GM12878 (cell line): ENCODE data around the gene ATG3. TPM values are rescaled to one million over a fixed set of nuclear protein-coding genes. Genes with fewer than 3 reads are reported as not detected.

ENCODE experiments used
- ATAC-seq: fragments of 200-7000 bp; cut with Tn5 transposase; 3 replicates; pipeline ENCODE4 v1.9.1; 2020; ENCODE audit warnings: mild to moderate bottlenecking, moderate library complexity
- BruUV-seq: library from RNA; stranded (reverse); fragments of 400-500 nt; replicated peaks from 2 replicates; lab custom pipeline; 2021; lab: Mats Ljungman, UMichigan
- CTCF ChIA-PET: fragments of 300-600 bp; sonication (Branson Sonifier 250); formaldehyde crosslinking; extraction: SDS; loops from one replicate; lab custom pipeline; 2021; ENCODE audit warnings: inconsistent platforms; lab: Yijun Ruan, JAX
- POLR2A ChIA-PET: fragments of 350-600 bp; formaldehyde crosslinking; extraction: SDS; loops from one replicate; lab custom pipeline; 2021; ENCODE audit warnings: inconsistent platforms; lab: Charles Lee
- RAD21 ChIA-PET: fragments of 300-600 bp; sonication (Branson Sonifier 250); formaldehyde crosslinking; loops from one replicate; lab custom pipeline; 2023; ENCODE audit warnings: antibody characterized with exemption; ENCODE audit not compliant: unreplicated experiment; lab: Charles Lee
- SMC1A ChIA-PET: fragments of 300-600 bp; sonication (Branson Sonifier 250); formaldehyde crosslinking; loops from one replicate; lab custom pipeline; 2023; ENCODE audit not compliant: unreplicated experiment, uncharacterized antibody; lab: Charles Lee
- DNase-seq: peaks from one replicate; pipeline ENCODE4 v3.0.0-alpha.2; 2011; ENCODE audit warnings: low read depth, low spot score
- FAIRE-seq: peaks from 3 replicates; lab custom pipeline; 2011; peaks lifted over from hg19 to GRCh38; lab: Jason Lieb, UNC
- H2AFZ ChIP-seq: 2 replicates; pipeline ENCODE4 v1.6.0; 2011; ENCODE audit warnings: low read depth, low read length, control low read depth; ENCODE audit not compliant: control insufficient read depth
- H3K27ac ChIP-seq: 2 replicates; pipeline ENCODE4 v1.5.1; 2011; ENCODE audit warnings: control low read depth; ENCODE audit not compliant: control insufficient read depth, insufficient read depth
- H3K27me3 ChIP-seq, 2 experiments: replicated peaks in 1 of 2; 2 replicates each; pipeline versions ENCODE4 v1.6.0 to v1.6.1; 2011; ENCODE audit warnings: low read length in 1 of 2; ENCODE audit not compliant: control insufficient read depth in 2 of 2, insufficient read depth in 2 of 2
- H3K36me3 ChIP-seq, 2 experiments: 2 replicates each; pipeline ENCODE4 v1.5.1; 2011; ENCODE audit warnings: low read length in 1 of 2; ENCODE audit not compliant: control insufficient read depth in 2 of 2, insufficient read depth in 2 of 2
- H3K4me1 ChIP-seq: 2 replicates; pipeline ENCODE4 v1.6.1; 2011; ENCODE audit warnings: mild to moderate bottlenecking, low read length, moderate library complexity, mixed read lengths; ENCODE audit not compliant: control insufficient read depth, insufficient read depth
- H3K4me2 ChIP-seq: 2 replicates; pipeline ENCODE4 v1.6.0; 2011; ENCODE audit warnings: control low read depth; ENCODE audit not compliant: control insufficient read depth, insufficient read depth
- H3K4me3 ChIP-seq: fragments of 200-600 bp; sonication (generic); 2 replicates; pipeline ENCODE4 v1.5.1; 2016
- H3K79me2 ChIP-seq: 2 replicates; pipeline ENCODE4 v1.6.0; 2011; ENCODE audit warnings: low read length; ENCODE audit not compliant: control insufficient read depth, insufficient read depth
- H3K9ac ChIP-seq: 2 replicates; pipeline ENCODE4 v1.8.0; 2011; ENCODE audit warnings: low read length, control low read depth, mixed read lengths; ENCODE audit not compliant: control insufficient read depth, insufficient read depth
- H3K9me3 ChIP-seq: replicated peaks from 3 replicates; pipeline ENCODE4 v1.5.1; 2011; ENCODE audit warnings: mild to moderate bottlenecking, low read length; ENCODE audit not compliant: control insufficient read depth, insufficient read depth
- H4K20me1 ChIP-seq: 2 replicates; pipeline ENCODE4 v1.6.0; 2011; ENCODE audit not compliant: control insufficient read depth, insufficient read depth
- CBX3 ChIP-seq: fragments of 200-600 bp; sonication (generic); IDR thresholded peaks from 2 replicates; pipeline ENCODE4 v1.6.1; 2016; ENCODE audit warnings: low read depth, borderline replicate concordance
- CTCF ChIP-seq, 3 experiments: IDR thresholded peaks in 2 of 3; conservative IDR thresholded peaks in 1 of 3; 2 replicates each; pipeline ENCODE4 v1.5.1; 2011; ENCODE audit warnings: low read depth in 3 of 3, low read length in 3 of 3, mild to moderate bottlenecking in 3 of 3, control low read depth in 2 of 3, moderate library complexity in 2 of 3, inconsistent platforms in 1 of 3, mixed read lengths in 1 of 3; ENCODE audit not compliant: control insufficient read depth in 2 of 3, insufficient read depth in 1 of 3; ENCODE audit errors: extremely low read depth in 1 of 3
- E2F4 ChIP-seq: IDR thresholded peaks from 2 replicates; pipeline ENCODE4 v1.6.1; 2012; ENCODE audit warnings: low read depth, low read length, improper control_type of control experiment
- JUNB ChIP-seq: IDR thresholded peaks from 2 replicates; pipeline ENCODE4 v1.6.1; 2016; ENCODE audit warnings: antibody characterized with exemption, mild to moderate bottlenecking
- MEF2A ChIP-seq: IDR thresholded peaks from 2 replicates; pipeline ENCODE4 v1.6.1; 2011; ENCODE audit warnings: low read depth, mild to moderate bottlenecking, low read length, moderate library complexity; ENCODE audit not compliant: insufficient read depth
- POLR2A ChIP-seq: IDR thresholded peaks from 2 replicates; pipeline ENCODE4 v1.6.1; 2011; ENCODE audit warnings: low read depth, mild to moderate bottlenecking, low read length
- RAD21 ChIP-seq: IDR thresholded peaks from 2 replicates; pipeline ENCODE4 v1.6.1; 2011; ENCODE audit warnings: mild to moderate bottlenecking, low read depth, low read length, moderate library complexity; ENCODE audit not compliant: insufficient read depth
- SMC3 ChIP-seq: IDR thresholded peaks from 2 replicates; pipeline ENCODE4 v1.6.1; 2011; ENCODE audit warnings: low read length, improper control_type of control experiment, borderline replicate concordance
- STAT3 ChIP-seq: IDR thresholded peaks from 2 replicates; pipeline ENCODE4 v1.6.1; 2011; ENCODE audit warnings: low read depth, low read length, improper control_type of control experiment
- WGBS: methylation state at CpG from one replicate; pipeline ENCODE4 v1.1.6; 2016; ENCODE audit warnings: low lambda C conversion rate; ENCODE audit not compliant: insufficient replicate concordance, insufficient coverage; ENCODE audit errors: missing lambda C conversion rate; 5-methylcytosine and 5-hydroxymethylcytosine counted together
- in situ Hi-C: fragments of 300-500 bp; cut with MboI; formaldehyde crosslinking; loops from 9 replicates; pipeline ENCODE4 v1.14.3; 2018; ENCODE audit warnings: mixed read lengths
- intact Hi-C: fragments of 100-400 bp; cut with micrococcal nuclease; formaldehyde crosslinking; loops from one replicate; pipeline ENCODE4 v1.14.2; 2022; ENCODE audit not compliant: unreplicated experiment
- polyA plus RNA-seq, 11 experiments: library from polyadenylated mRNA; depleted of rRNA in 4 of 11; unstranded in 6 of 11; stranded (reverse) in 5 of 11; fragments of >200 nt; fragmentation: Nextera tagmentation in 4 of 11; fragmentation: Illumina TruSeq in 1 of 11; extraction: Ambion mirVana in 4 of 11; extraction: Trizol in 1 of 11; gene quantifications; 1 replicate in 1 of 11; 2 replicates in 10 of 11; pipeline versions ENCODE4 v1.2.1 to v1.2.3, GENCODE V29; 2011 to 2016; ENCODE audit warnings: inconsistent platforms in 2 of 11, missing spikeins in 2 of 11, low read depth in 1 of 11
- total RNA-seq, 4 experiments: library from RNA; depleted of rRNA in 3 of 4; stranded (reverse); fragments of >200 nt in 3 of 4; fragmentation: Illumina TruSeq in 1 of 4; extraction: Trizol in 1 of 4; gene quantifications; 2 replicates each; pipeline versions ENCODE4 v1.2.1 to v1.2.3, GENCODE V29; 2013 to 2021

Gene ATG3
- total and polyA plus RNA-seq, 10 of the 15 experiments (the other 5 are each of a cell fraction or from before 2014, with no cell fraction given), result 49.8 to 97.0 (median 63.6) TPM

GRCh38 chr3:112539825-112540650 is 21.7 kb downstream of the ATG3 start (continued):
- TF ChIP-seq E2F4, result no peak
- TF ChIP-seq POLR2A, result no peak
- peak; percentile 79 for TF ChIP-seq JUNB

- intact Hi-C loops (loop anchor here (1.0 to 2.0 kb wide), 3 partner anchors 238 to 419 kb away; no protein-coding TSS in a partner anchor), in situ Hi-C loops (no loop called here)
- Histone ChIP-seq H3K36me3 (peaks cover 3 to 6% of the 10 kb centered on the region in 2 experiments; a peak in 3 of 4 replicates), H3K9ac (no peak overlapping the region), H2AFZ (no peak overlapping the region), H3K4me2 (no peak overlapping the region), H3K4me3 (no peak overlapping the region), H3K4me1 (no peaks in the 10 kb centered on the region), H3K27me3 (no peaks in the 10 kb centered on the region), H3K27ac (no peak overlapping the region), H3K9me3 (no peaks in the 10 kb centered on the region), H4K20me1 (no peaks in the 10 kb centered on the region), H3K79me2 (no peaks in the 10 kb centered on the region; the same call in 1 of the 2 replicates)
- DNase-seq (no peak), FAIRE-seq (no peak), ATAC-seq (peak; percentile 39; the same call in 2 of the 3 replicates)
- SMC1A ChIA-PET, result interaction anchor here (0.7 to 1.6 kb wide), 20 partner anchors 10 to 454 kb away, joined by 3 to 22 read pairs (median 4); partner anchors contain the start of genes CD200 and SLC9C1
- CTCF ChIA-PET, result interaction anchor here (0.7 to 1.6 kb wide), 33 partner anchors 9 to 424 kb away, joined by 3 to 47 read pairs (median 5); partner anchors contain the start of genes ATG3, CD200, SLC35A5 and SLC9C1
- 0% methylated on average over 1 of the region's 1 CpG for WGBS
- no TSS peak for BruUV-seq
- TF ChIP-seq RAD21 (peak; percentile 36; the same call in 1 of the 2 replicates), SMC3 (peak; percentile 61; the same call in 1 of the 2 replicates), CBX3 (no peak), STAT3 (no peak), CTCF (IDR thresholded peaks at IDR 0.05 in 2 of 3, conservative IDR thresholded peaks at IDR 0.05 in 1 of 3; ENCODE audit: control insufficient read depth in 2 of 3, extremely low read depth in 1 of 3, insufficient read depth in 1 of 3, low read depth in 3 of 3, low read length in 3 of 3) (peak; percentile 21 to 43 (median 41); a peak in 3 of 6 replicates), MEF2A (no peak)
- POLR2A ChIA-PET, result interaction anchor here (0.6 kb wide), 1 partner anchor 126 kb away, joined by 4 read pairs; no protein-coding TSS in a partner anchor
- RAD21 ChIA-PET, result interaction anchor here (0.8 to 1.5 kb wide), 8 partner anchors 29 to 420 kb away, joined by 3 to 11 read pairs (median 6); partner anchors contain the start of gene SLC9C1
These were observed 30.4 kb downstream of the ATG3 start for GRCh38 chr3:112531358-112531781.
